GM23248 (cell line): Measurements from ENCODE around the gene CCL17. TPM values are rescaled to one million over a fixed set of nuclear protein-coding genes. Genes with fewer than 3 reads are reported as not detected.

Experiments
- DNase-seq: peaks from one replicate; pipeline ENCODE4 v3.0.0-alpha.2; 2015
- H2AFZ ChIP-seq: fragments of 200-600 bp; sonication (generic); 2 replicates; pipeline ENCODE4 v1.6.1; 2016; ENCODE audit warnings: antibody characterized with exemption
- H3F3A ChIP-seq: fragments of 200-600 bp; sonication (generic); 2 replicates; pipeline ENCODE4 v1.6.1; 2016; ENCODE audit warnings: mild to moderate bottlenecking, antibody characterized with exemption, mixed run types; ENCODE audit not compliant: insufficient read depth
- H3K27ac ChIP-seq: fragments of 200-600 bp; sonication (generic); 2 replicates; pipeline ENCODE4 v1.5.1; 2016; ENCODE audit warnings: mild to moderate bottlenecking
- H3K27me3 ChIP-seq: fragments of 200-600 bp; sonication (generic); replicated peaks from 2 replicates; pipeline ENCODE4 v1.6.1; 2016; ENCODE audit warnings: mild to moderate bottlenecking; ENCODE audit not compliant: insufficient read depth
- H3K36me3 ChIP-seq: fragments of 200-600 bp; sonication (generic); 2 replicates; pipeline ENCODE4 v1.6.1; 2016; ENCODE audit warnings: low read depth, mild to moderate bottlenecking
- H3K4me1 ChIP-seq: fragments of 200-600 bp; sonication (generic); 2 replicates; pipeline ENCODE4 v1.6.1; 2016; ENCODE audit warnings: mild to moderate bottlenecking; ENCODE audit not compliant: insufficient read depth
- H3K4me2 ChIP-seq: fragments of 200-600 bp; sonication (generic); one replicate; pipeline ENCODE4 v1.6.1; 2016; ENCODE audit warnings: mild to moderate bottlenecking; ENCODE audit not compliant: unreplicated experiment
- H3K4me3 ChIP-seq: fragments of 200-600 bp; sonication (generic); 2 replicates; pipeline ENCODE4 v1.5.1; 2016; ENCODE audit warnings: mild to moderate bottlenecking
- H3K79me2 ChIP-seq: fragments of 200-600 bp; sonication (generic); 2 replicates; pipeline ENCODE4 v1.6.1; 2016; ENCODE audit warnings: mild to moderate bottlenecking; ENCODE audit not compliant: insufficient read depth
- H3K9ac ChIP-seq: fragments of 200-600 bp; sonication (generic); 2 replicates; pipeline ENCODE4 v1.6.1; 2016; ENCODE audit warnings: mild to moderate bottlenecking
- H3K9me2 ChIP-seq: fragments of 200-600 bp; sonication (generic); 2 replicates; pipeline ENCODE4 v1.6.1; 2016; ENCODE audit warnings: mixed run types, mild to moderate bottlenecking, moderate library complexity; ENCODE audit not compliant: insufficient read depth
- H3K9me3 ChIP-seq: fragments of 200-600 bp; sonication (generic); one replicate; pipeline ENCODE4 v1.6.1; 2017; ENCODE audit warnings: low read depth
- H4K20me1 ChIP-seq: fragments of 200-600 bp; sonication (generic); 2 replicates; pipeline ENCODE4 v1.6.0; 2016; ENCODE audit not compliant: insufficient read depth
- EZH2 ChIP-seq: fragments of 200-600 bp; sonication (generic); IDR thresholded peaks from 2 replicates; pipeline ENCODE4 v1.6.1; 2018; ENCODE audit warnings: antibody characterized with exemption, mild to moderate bottlenecking; ENCODE audit not compliant: insufficient read depth, poor library complexity, severe bottlenecking
- EZH2phosphoT487 ChIP-seq: fragments of 200-600 bp; sonication (generic); IDR thresholded peaks from 2 replicates; pipeline ENCODE4 v1.6.1; 2018; ENCODE audit warnings: antibody characterized with exemption, moderate library complexity, mild to moderate bottlenecking, low read depth; ENCODE audit not compliant: insufficient read depth
- WGBS, 2 experiments: methylation state at CpG; one replicate each; pipeline ENCODE4 v1.1.6; 2015 to 2017; ENCODE audit warnings: low lambda C conversion rate in 2 of 2, low coverage in 1 of 2; ENCODE audit errors: missing lambda C conversion rate in 2 of 2; 5-methylcytosine and 5-hydroxymethylcytosine counted together
- in situ Hi-C: fragments of 300-500 bp; cut with MboI; formaldehyde crosslinking; loops from 2 replicates; pipeline ENCODE4 v1.15.0; 2020
- polyA plus RNA-seq: library from polyadenylated mRNA; unstranded; fragments of >200 nt; fragmentation: Nextera tagmentation; extraction: Ambion mirVana; gene quantifications from 2 replicates; pipeline ENCODE4 v1.2.1, GENCODE V29; 2016
- total RNA-seq: library from RNA; depleted of rRNA; stranded (reverse); fragments of >200 nt; shearing (Covaris generic); gene quantifications from 2 replicates; pipeline ENCODE4 v1.2.3, GENCODE V29; 2014

Gene CCL17
- total and polyA plus RNA-seq, 2 experiments from 2014 or later: not detected

- 36 to 41% methylated on average over 10 of the region's 10 CpGs for WGBS, 2 experiments
- H3K27me3 ChIP-seq: no peaks in the 10 kb centered on the region
- H2AFZ ChIP-seq: peak overlapping the region; percentile 51
- H3K4me2 ChIP-seq: no peak overlapping the region
- no peaks in the 10 kb centered on the region for H4K20me1 ChIP-seq
- in situ Hi-C loops: no loop called here
- no peak overlapping the region for H3K4me3 ChIP-seq
- no peaks in the 10 kb centered on the region for H3K9me2 ChIP-seq
- no peak for TF ChIP-seq EZH2
- no peak for TF ChIP-seq EZH2phosphoT487
- no peaks in the 10 kb centered on the region for H3K9me3 ChIP-seq
- H3K36me3 ChIP-seq: no peaks in the 10 kb centered on the region
- DNase-seq: peak; percentile 65
- peaks cover 6% of the 10 kb centered on the region; the same call in 1 of the 2 replicates for H3K4me1 ChIP-seq
- peaks cover 9% of the 10 kb centered on the region; the same call in 1 of the 2 replicates for H3F3A ChIP-seq
- H3K9ac ChIP-seq: no peak overlapping the region
- no peaks in the 10 kb centered on the region for H3K79me2 ChIP-seq
- no peak overlapping the region for H3K27ac ChIP-seq
Measured at GRCh38 chr16:57422026-57422944, 17.7 kb downstream of the CCL17 start.

- Histone ChIP-seq H3K9ac (no peak overlapping the region), H4K20me1 (no peaks in the 10 kb centered on the region), H3K4me3 (no peak overlapping the region), H3K27ac (no peak overlapping the region), H3K4me1 (peaks cover 6% of the 10 kb centered on the region; the same call in 1 of the 2 replicates), H3F3A (peaks cover 9% of the 10 kb centered on the region; the same call in 1 of the 2 replicates), H2AFZ (no peak overlapping the region), H3K79me2 (no peaks in the 10 kb centered on the region), H3K9me2 (no peaks in the 10 kb centered on the region), H3K36me3 (no peaks in the 10 kb centered on the region), H3K27me3 (no peaks in the 10 kb centered on the region), H3K9me3 (no peaks in the 10 kb centered on the region), H3K4me2 (no peak overlapping the region)
- in situ Hi-C loops: no loop called here
- 81 to 98% methylated on average over 2 of the region's 2 CpGs for WGBS, 2 experiments
- DNase-seq: no peak
- TF ChIP-seq EZH2phosphoT487 (no peak), EZH2 (no peak)
Measured at GRCh38 chr16:57423152-57423551, 18.6 kb downstream of the CCL17 start.

DNA sequence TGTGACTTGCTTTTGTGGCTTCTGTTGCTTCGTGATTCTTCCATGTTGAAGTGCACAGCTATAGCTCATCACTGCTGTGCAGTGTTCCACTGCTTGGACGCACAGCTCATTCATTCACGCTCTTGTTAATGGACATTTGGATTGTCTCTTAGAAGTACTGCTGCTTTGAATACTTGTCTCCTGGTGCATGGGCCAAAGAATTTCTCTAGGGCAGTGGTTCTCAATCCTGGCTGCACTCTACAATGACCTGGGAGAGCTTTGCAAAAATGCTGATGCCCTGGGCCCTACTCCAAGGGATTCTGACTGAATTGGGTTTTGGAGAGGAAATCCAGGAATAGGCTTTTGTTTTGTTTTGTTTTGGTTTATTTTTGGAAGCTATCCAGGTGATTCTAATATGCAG lies 20.0 kb downstream of the CCL17 start:
- WGBS, 2 experiments: 38 to 40% methylated on average over 3 of the region's 3 CpGs
- in situ Hi-C loops: no loop called here
- no peak for DNase-seq

DNA sequence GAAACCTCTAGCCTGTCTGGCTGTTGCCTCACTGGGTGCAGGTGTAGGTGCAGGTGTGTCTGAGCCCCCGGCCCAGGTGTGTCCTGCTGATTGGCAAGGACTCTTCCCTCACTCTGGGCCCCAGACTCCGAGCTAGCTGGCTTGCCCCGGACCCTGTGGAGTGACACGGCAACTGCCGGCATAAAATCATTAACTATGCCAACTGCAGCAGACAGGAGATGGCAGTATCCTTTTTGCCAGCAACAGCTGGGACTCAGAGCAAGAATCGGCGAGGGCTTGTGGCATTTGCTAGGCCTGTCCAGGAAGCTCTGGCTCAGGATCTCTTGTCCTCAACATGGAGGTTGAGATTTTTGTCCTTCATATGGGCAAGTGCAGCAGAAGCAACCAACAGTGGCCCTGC lies 21.8 kb downstream of the CCL17 start:
- Histone ChIP-seq H3F3A (peaks cover 9% of the 10 kb centered on the region; the same call in 1 of the 2 replicates), H3K79me2 (no peaks in the 10 kb centered on the region), H3K4me3 (no peak overlapping the region), H3K36me3 (peaks cover 16% of the 10 kb centered on the region), H3K9me2 (no peaks in the 10 kb centered on the region), H3K9ac (no peak overlapping the region), H3K4me1 (peaks cover 6% of the 10 kb centered on the region; the same call in 1 of the 2 replicates), H3K27ac (no peak overlapping the region), H4K20me1 (no peaks in the 10 kb centered on the region), H3K4me2 (no peak overlapping the region), H3K27me3 (no peaks in the 10 kb centered on the region), H2AFZ (no peak overlapping the region), H3K9me3 (no peaks in the 10 kb centered on the region)
- in situ Hi-C loops: no loop called here
- WGBS, 2 experiments: 88 to 93% methylated on average over 7 of the region's 7 CpGs
- TF ChIP-seq EZH2phosphoT487: no peak
- TF ChIP-seq EZH2: no peak
- DNase-seq: no peak

More for the DNA sequence above, 20.0 kb downstream of the CCL17 start:
- TF ChIP-seq EZH2 (no peak), EZH2phosphoT487 (no peak)
- Histone ChIP-seq H3K27me3 (no peaks in the 10 kb centered on the region), H3K79me2 (no peaks in the 10 kb centered on the region), H3K36me3 (no peaks in the 10 kb centered on the region; the same call in 1 of the 2 replicates), H3K9ac (no peak overlapping the region), H3K4me3 (no peak overlapping the region), H3F3A (peaks cover 9% of the 10 kb centered on the region; the same call in 1 of the 2 replicates), H3K9me2 (no peaks in the 10 kb centered on the region), H3K4me2 (no peak overlapping the region), H3K27ac (no peak overlapping the region), H3K4me1 (peaks cover 6% of the 10 kb centered on the region; the same call in 1 of the 2 replicates), H4K20me1 (no peaks in the 10 kb centered on the region), H3K9me3 (no peaks in the 10 kb centered on the region), H2AFZ (no peak overlapping the region)
